ENCODE measurements around the gene NCKAP5. TPM values are rescaled to one million over a fixed set of nuclear protein-coding genes. Genes with fewer than 3 reads are reported as not detected.

Gene NCKAP5
- total and polyA plus RNA-seq, 8 donors = 4.0 to 22.1 (median 14.4) TPM

- H3K4me3 ChIP-seq = no peak overlapping the region
- intact Hi-C loops (cut with DNase I) = no loop called here
- H3K4me1 ChIP-seq = no peaks in the 10 kb centered on the region
- H3K36me3 ChIP-seq = no peaks in the 10 kb centered on the region
- H3K9me3 ChIP-seq = no peaks in the 10 kb centered on the region
- TF ChIP-seq CTCF (IDR thresholded peaks at IDR 0.05) = no peak
- no peaks in the 10 kb centered on the region for H3K27me3 ChIP-seq
- ATAC-seq = no peak
- H3K27ac ChIP-seq = no peak overlapping the region
- no peak for DNase-seq
Measured at GRCh38 chr2:133480707-133481429, 87.4 kb downstream of the NCKAP5 start.

GRCh38 chr2:133477616-133477990 is 90.7 kb downstream of the NCKAP5 start:
- Histone ChIP-seq H3K36me3 (no peaks in the 10 kb centered on the region), H3K27ac (no peak overlapping the region), H3K9me3 (no peaks in the 10 kb centered on the region), H3K27me3 (no peaks in the 10 kb centered on the region), H3K4me1 (no peaks in the 10 kb centered on the region), H3K4me3 (no peak overlapping the region)
- DNase-seq (no peak), ATAC-seq (no peak)
- intact Hi-C loops (cut with DNase I) = no loop called here
- no peak for TF ChIP-seq CTCF (IDR thresholded peaks at IDR 0.05)

GRCh38 chr2:133476931-133477615 is 91.2 kb downstream of the NCKAP5 start:
- ATAC-seq = no peak

GRCh38 chr2:133476286-133476685 is 92.0 kb downstream of the NCKAP5 start:
- intact Hi-C loops (cut with DNase I) = no loop called here
- H3K9me3 ChIP-seq = no peaks in the 10 kb centered on the region

More at GRCh38 chr2:133476931-133477615, 91.2 kb downstream of the NCKAP5 start:
- no peak overlapping the region for H3K27ac ChIP-seq
- no peaks in the 10 kb centered on the region for H3K36me3 ChIP-seq
- no peak overlapping the region for H3K4me3 ChIP-seq
- no peaks in the 10 kb centered on the region for H3K4me1 ChIP-seq
- DNase-seq = no peak
- TF ChIP-seq CTCF (IDR thresholded peaks at IDR 0.05) = no peak
- no peaks in the 10 kb centered on the region for H3K9me3 ChIP-seq
- intact Hi-C loops (cut with DNase I) = no loop called here
- no peaks in the 10 kb centered on the region for H3K27me3 ChIP-seq

More at GRCh38 chr2:133476286-133476685, 92.0 kb downstream of the NCKAP5 start:
- Histone ChIP-seq H3K27me3 (no peaks in the 10 kb centered on the region), H3K27ac (no peak overlapping the region), H3K4me1 (no peaks in the 10 kb centered on the region), H3K4me3 (no peak overlapping the region), H3K36me3 (no peaks in the 10 kb centered on the region)
- ATAC-seq = no peak
- DNase-seq = no peak
- TF ChIP-seq CTCF (IDR thresholded peaks at IDR 0.05) = no peak
